MCF 10A (cell line): ENCODE data around the gene SPRR1A. TPM values are rescaled to one million over a fixed set of nuclear protein-coding genes. Genes with fewer than 3 reads are reported as not detected.

Source experiments
- BruUV-seq: library from RNA; stranded (reverse); fragments of 400-500 nt; replicated peaks from 2 replicates; lab custom pipeline; 2021; lab: Mats Ljungman, UMichigan
- CTCF ChIA-PET: fragments of 300-600 bp; sonication (Branson Sonifier 250); formaldehyde crosslinking; extraction: SDS; loops from one replicate; lab custom pipeline; 2021; ENCODE audit warnings: antibody characterized with exemption, inconsistent platforms; lab: Yijun Ruan, JAX
- POLR2A ChIA-PET: fragments of 300-600, 350-650 bp; sonication (Branson Sonifier 250); formaldehyde crosslinking; extraction: SDS; loops from one replicate; lab custom pipeline; 2020; ENCODE audit warnings: antibody characterized with exemption, inconsistent platforms; lab: Yijun Ruan, JAX
- DNase-seq: peaks from one replicate; pipeline ENCODE4 v3.0.0-alpha.2; 2018; ENCODE audit not compliant: unreplicated experiment
- H3K27ac Mint-ChIP-seq: one replicate; pipeline ENCODE4 v1.8.0; 2022; ENCODE audit warnings: mild to moderate bottlenecking, low read depth, mixed read lengths; ENCODE audit not compliant: unreplicated experiment
- H3K27me3 Mint-ChIP-seq: one replicate; pipeline ENCODE4 v1.8.0; 2022; ENCODE audit warnings: mixed read lengths; ENCODE audit not compliant: insufficient read depth, unreplicated experiment
- H3K36me3 Mint-ChIP-seq: one replicate; pipeline ENCODE4 v1.8.0; 2022; ENCODE audit warnings: mild to moderate bottlenecking, moderate library complexity, mixed read lengths; ENCODE audit not compliant: insufficient read depth, unreplicated experiment
- H3K4me1 Mint-ChIP-seq: one replicate; pipeline ENCODE4 v1.8.0; 2022; ENCODE audit warnings: mixed read lengths; ENCODE audit not compliant: insufficient read depth, unreplicated experiment
- H3K4me3 Mint-ChIP-seq: one replicate; pipeline ENCODE4 v1.8.0; 2022; ENCODE audit warnings: mild to moderate bottlenecking, moderate library complexity, mixed read lengths; ENCODE audit not compliant: unreplicated experiment
- H3K9me3 Mint-ChIP-seq: one replicate; pipeline ENCODE4 v1.8.0; 2022; ENCODE audit warnings: mixed read lengths; ENCODE audit not compliant: unreplicated experiment
- intact Hi-C: fragments of 100-400 bp; cut with micrococcal nuclease; formaldehyde crosslinking; loops from 2 replicates; pipeline ENCODE4 v1.14.1; 2022
- total RNA-seq: library from RNA; stranded (reverse); gene quantifications from 2 replicates; pipeline ENCODE4 v1.2.3, GENCODE V29; 2022
- TF ChIP-seq, protein P1 (sequence below): fragments of 200-600 bp; IDR thresholded peaks from one replicate; pipeline ENCODE4 v1.8.0; 2022; ENCODE audit warnings: antibody characterized with exemption, mild to moderate bottlenecking; ENCODE audit not compliant: unreplicated experiment

The SPRR1A gene
- total RNA-seq, 1 experiment from 2014 or later, result not detected

DNA sequence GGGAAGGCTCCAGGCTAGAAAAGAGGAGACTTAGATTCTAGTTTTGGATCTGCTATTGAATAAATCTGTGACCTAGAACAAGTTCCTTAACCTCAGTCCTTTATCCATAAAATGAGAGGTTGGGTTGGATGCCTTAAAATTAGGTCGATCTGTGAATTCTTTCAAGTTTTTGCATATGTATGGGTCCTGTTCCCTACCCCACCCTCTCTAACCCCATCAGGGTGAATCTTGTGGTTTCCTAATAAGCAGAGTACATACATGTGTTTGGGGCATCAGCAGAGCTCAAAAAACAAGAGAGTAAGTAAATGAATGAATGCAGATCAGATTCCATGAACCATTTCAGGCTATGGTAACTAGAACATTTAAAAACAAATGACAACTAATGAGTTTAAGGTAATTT is 7.2 kb upstream of the SPRR1A start:
- no peaks in the 10 kb centered on the region for H3K9me3 Mint-ChIP-seq
- no TSS peak for BruUV-seq
- H3K4me1 Mint-ChIP-seq, result peaks cover 19% of the 10 kb centered on the region

DNA sequence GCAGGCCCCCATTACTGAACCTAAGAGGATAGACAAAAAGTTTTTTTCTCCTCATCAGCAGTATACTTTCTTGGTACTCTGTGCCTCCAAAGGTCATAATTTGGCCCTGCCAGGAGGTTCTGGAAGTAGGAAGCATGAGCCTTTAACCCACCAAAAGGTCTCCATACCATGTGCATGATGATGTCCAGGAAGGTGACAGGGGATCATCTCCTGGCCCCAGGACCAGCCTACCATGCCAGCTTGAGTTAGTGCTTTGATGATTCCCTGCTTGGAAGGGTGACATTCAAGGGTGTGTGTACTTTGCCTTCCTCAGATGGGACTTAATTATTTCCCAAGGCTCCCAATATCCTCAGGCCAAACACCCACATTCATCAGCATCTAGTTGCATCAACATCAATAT is 6.3 kb upstream of the SPRR1A start:
- Mint-ChIP-seq H3K27me3 (no peaks in the 10 kb centered on the region), H3K36me3 (no peaks in the 10 kb centered on the region), H3K4me3 (no peak overlapping the region), H3K4me1 (peaks cover 11% of the 10 kb centered on the region), H3K27ac (no peak overlapping the region), H3K9me3 (no peaks in the 10 kb centered on the region)
- intact Hi-C loops, result no loop called here
- no TSS peak for BruUV-seq
- no peak for DNase-seq
- TF ChIP-seq, protein P1, sequence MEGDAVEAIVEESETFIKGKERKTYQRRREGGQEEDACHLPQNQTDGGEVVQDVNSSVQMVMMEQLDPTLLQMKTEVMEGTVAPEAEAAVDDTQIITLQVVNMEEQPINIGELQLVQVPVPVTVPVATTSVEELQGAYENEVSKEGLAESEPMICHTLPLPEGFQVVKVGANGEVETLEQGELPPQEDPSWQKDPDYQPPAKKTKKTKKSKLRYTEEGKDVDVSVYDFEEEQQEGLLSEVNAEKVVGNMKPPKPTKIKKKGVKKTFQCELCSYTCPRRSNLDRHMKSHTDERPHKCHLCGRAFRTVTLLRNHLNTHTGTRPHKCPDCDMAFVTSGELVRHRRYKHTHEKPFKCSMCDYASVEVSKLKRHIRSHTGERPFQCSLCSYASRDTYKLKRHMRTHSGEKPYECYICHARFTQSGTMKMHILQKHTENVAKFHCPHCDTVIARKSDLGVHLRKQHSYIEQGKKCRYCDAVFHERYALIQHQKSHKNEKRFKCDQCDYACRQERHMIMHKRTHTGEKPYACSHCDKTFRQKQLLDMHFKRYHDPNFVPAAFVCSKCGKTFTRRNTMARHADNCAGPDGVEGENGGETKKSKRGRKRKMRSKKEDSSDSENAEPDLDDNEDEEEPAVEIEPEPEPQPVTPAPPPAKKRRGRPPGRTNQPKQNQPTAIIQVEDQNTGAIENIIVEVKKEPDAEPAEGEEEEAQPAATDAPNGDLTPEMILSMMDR, result no peak
- POLR2A ChIA-PET, result no interaction called here
- CTCF ChIA-PET, result interaction anchor here (0.8 to 1.2 kb wide), 2 partner anchors 34 to 81 kb away, joined by 3 to 4 read pairs; no protein-coding TSS in a partner anchor

More for the DNA sequence above, 7.2 kb upstream of the SPRR1A start:
- no peak overlapping the region for H3K4me3 Mint-ChIP-seq
- no peak overlapping the region for H3K27ac Mint-ChIP-seq
- intact Hi-C loops, result no loop called here
- H3K36me3 Mint-ChIP-seq, result no peaks in the 10 kb centered on the region
- no peak for DNase-seq
- no peaks in the 10 kb centered on the region for H3K27me3 Mint-ChIP-seq
- ChIA-PET POLR2A (no interaction called here), CTCF (no interaction called here)
- TF ChIP-seq, protein P1, result no peak

DNA sequence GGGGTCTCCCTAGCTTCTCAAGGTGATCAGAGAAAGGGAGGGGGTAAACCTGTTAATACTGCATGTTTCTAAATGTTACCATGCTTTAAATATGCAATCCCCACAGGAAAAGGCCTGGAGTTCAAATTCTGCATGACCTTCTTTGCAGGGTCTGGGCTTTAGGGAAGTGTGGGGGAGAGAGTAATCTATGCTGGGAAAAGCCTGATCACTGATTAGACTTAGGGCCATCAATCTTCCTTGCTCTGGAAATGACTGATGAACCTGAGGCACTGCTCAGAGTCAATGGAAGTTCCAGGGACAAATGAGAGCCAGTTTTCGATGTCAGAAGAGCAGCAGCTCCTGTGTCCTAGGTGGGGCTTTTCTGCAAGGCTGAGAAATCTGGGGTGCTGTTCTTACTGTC is 3.2 kb upstream of the SPRR1A start:
- Mint-ChIP-seq H3K27ac (no peak overlapping the region), H3K36me3 (no peaks in the 10 kb centered on the region), H3K4me3 (no peak overlapping the region), H3K27me3 (no peaks in the 10 kb centered on the region), H3K9me3 (no peaks in the 10 kb centered on the region), H3K4me1 (peaks cover 5% of the 10 kb centered on the region)
- no TSS peak for BruUV-seq
- no peak for DNase-seq
- intact Hi-C loops, result no loop called here
- TF ChIP-seq, protein P1, result no peak
- POLR2A ChIA-PET, result interaction anchor here (0.6 to 2.1 kb wide), 2 partner anchors 9 to 26 kb away, joined by 3 to 8 read pairs; no protein-coding TSS in a partner anchor
- CTCF ChIA-PET, result interaction anchor here (0.6 to 0.7 kb wide), 3 partner anchors 17 to 248 kb away, joined by 3 read pairs; no protein-coding TSS in a partner anchor

DNA sequence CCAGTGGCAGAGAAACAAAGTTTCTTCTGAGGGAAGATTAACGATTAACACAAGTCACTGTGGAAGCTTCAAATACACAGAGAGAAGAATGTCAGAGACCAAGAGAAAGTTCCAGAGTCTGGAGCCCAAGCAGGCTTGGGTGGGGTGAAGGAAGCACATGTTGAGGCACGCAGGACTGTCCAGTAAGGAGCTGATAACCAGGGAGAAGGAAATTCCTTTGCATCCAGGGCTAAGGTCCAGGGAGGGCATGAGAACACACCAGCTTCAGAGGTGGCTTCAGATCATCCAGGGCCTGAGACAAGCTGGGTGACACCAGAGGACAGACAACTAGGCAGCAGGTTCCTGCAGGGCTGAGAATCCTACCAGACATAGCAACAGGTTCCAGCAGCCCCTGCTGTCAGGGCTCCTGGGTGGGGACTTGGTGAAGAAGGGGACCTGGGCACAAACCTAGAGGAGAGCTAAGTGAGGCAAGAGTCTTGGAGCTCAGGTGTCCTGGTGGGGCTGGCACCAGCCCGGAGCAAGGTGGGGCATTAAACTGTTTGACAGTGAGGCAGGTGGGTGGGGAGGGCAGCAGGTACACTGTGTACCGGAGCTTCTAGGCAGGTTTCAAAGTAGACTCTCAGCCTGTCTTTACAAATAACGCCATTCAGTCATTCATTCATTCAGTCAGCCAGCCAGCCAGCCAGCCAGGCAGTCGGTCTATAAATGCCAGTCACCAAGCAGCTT is 2.6 kb upstream of the SPRR1A start:
- DNase-seq, result no peak
- no peak overlapping the region for H3K27ac Mint-ChIP-seq
- no peak overlapping the region for H3K4me3 Mint-ChIP-seq
- no TSS peak for BruUV-seq
- no peaks in the 10 kb centered on the region for H3K9me3 Mint-ChIP-seq
- TF ChIP-seq, protein P1, result no peak
- H3K4me1 Mint-ChIP-seq, result peaks cover 5% of the 10 kb centered on the region
- H3K27me3 Mint-ChIP-seq, result no peaks in the 10 kb centered on the region
- no peaks in the 10 kb centered on the region for H3K36me3 Mint-ChIP-seq
- ChIA-PET POLR2A (interaction anchor here (0.6 to 2.1 kb wide), 5 partner anchors 10 to 27 kb away, joined by 3 to 8 read pairs (median 3); no protein-coding TSS in a partner anchor), CTCF (interaction anchor here (0.6 to 2.0 kb wide), 7 partner anchors 17 to 317 kb away, joined by 3 to 8 read pairs (median 3); no protein-coding TSS in a partner anchor)
- intact Hi-C loops, result no loop called here
